ENCODE results near the gene TBXAS1.

TBXAS1 gene

DNA sequence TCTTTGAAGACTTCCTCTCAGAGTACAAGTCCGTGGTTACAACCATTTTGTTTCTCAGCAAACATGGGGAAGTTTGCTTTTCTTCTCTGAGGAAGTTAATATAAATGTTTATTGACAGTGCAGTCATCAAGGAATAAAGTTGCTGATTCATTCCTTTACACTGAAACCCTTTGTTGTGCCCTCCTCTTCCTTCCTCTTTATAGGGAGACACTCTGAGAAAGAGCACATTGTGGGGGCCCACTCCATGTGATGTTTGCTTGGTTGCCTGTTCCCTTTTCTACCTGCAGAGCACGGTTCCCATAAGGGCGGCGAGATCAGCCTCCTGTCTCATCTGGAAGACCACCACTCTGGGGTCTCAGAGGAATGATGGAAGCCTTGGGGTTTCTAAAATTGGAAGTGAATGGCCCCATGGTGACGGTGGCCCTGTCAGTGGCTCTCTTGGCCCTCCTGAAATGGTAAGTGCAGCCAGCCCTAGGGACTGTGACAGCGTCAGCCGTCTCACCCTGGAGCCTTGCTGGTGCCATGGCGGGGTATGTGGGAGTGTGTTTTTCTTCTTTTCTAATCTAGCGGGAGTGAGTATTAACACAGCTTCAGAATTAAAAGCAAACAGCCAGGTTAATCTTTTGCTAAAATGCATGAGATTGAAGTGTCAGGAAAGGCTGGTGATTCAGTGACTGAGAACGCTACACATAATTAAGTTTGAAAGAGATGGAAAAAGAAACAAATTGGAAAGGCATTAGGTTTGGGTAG is at the start of gene TBXAS1:
Gene TBXAS1, plus strand, starts transcription at position 240 of the 750 bp plus-strand sequence. Its CDS starts 127 bp downstream, at position 367.
- no peak for DNase-seq

DNA sequence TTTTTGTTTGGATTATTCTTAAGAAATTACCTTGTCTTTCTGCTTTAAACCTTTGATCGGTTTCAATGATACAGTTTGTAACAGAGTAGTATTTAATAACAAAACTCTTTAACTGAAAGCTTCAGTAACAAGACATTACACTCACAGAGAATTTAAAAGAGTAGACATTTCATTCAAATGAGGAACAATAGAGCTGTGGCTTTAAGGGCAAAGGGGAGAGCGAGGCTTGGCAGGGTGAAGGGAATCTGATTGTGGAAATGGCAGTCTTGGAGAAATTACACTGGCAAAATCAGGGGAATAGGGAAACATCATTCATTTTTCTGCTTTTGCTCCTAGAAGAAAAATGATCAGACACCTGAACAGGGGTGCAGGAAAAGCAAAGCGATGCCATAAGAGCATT is 46.1 kb upstream of the TBXAS1 start:
- no peak for DNase-seq

- DNase-seq = no peak
Observed at GRCh38 chr7:139783647-139784385, 45.2 kb upstream of the TBXAS1 start.

GRCh38 chr7:139784648-139785047 is 44.4 kb upstream of the TBXAS1 start:
- DNase-seq = no peak

DNA sequence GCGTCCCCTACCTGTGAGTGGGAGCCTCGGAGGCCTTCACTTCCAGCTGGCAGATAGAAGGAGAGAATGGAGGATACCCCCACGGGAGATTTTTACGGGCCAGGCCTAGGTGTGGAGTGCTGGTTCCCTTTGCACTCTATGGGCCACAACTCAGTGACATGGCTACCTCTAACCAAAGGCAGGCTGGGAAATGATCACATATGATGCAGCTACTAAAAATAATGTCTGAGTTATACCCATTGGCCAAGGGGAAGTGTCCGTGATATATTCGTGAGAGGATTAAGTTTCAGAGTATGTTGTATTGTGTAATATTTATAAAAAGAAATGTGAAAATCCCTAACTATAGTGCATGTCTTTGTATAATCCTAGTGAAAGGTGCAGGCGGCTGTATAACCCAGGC is 37.7 kb upstream of the TBXAS1 start:
- DNase-seq = no peak

GRCh38 chr7:139797607-139798006 is 31.5 kb upstream of the TBXAS1 start:
- DNase-seq = no peak

DNA sequence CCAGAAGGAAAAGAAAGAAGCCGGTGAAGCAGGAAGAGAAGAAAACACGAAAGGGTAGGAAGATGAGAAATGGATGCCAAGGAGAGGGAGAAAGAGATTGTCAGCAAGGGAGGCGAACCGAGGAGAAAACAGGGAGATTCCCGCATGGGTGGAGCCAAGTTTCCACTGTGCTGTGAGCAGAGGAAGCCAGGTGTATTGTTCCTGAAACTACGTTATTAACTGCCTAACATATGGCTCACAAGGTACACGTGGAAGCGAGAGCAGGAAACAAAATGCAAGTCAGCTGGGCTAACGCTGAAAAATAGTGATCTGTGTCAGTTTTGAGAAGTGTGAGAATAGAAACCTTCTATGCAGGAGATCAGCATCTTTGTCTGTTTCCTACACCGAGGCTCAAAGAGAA is 30.8 kb upstream of the TBXAS1 start:
- DNase-seq = no peak

DNA sequence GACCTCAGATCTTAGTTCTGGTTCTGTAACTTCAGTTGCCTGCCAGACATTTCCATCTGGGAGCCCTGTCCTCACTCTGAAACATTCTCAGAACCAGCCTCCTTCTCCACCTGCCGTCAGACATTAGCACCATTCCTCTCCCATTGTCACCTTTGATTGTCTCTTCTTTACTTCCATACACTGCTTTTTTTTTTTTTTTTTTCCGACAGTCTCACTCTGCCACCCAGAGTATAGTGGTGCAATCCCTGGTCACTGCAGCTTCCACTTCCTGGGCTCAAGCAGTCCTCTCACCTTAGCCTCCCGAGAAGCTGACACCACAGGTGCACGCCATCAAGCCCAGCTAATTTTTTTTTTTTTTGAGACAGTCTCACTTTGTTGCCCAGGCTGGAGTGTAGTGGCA is 30.2 kb upstream of the TBXAS1 start:
- DNase-seq = no peak

DNA sequence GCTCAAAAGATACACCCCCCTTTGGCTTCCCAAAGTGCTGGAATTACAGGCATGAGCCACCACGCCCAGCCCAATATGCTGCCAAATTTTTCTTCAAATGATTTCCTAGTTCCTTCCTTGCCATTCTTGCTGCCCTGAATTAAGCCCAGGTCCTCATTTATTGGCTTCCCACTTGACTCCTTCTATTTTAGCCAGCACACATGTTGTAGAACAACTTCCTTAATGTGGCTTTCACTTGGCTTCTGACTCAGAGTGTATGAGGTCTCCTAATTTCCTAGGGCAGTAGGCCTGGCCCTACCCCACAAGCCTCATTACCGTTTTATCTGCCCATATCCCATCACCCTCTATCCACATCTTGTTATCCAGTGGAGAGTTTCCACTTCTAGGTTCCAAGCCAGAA is 29.5 kb upstream of the TBXAS1 start:
- DNase-seq = no peak

- no peak for DNase-seq
Observed at GRCh38 chr7:139804571-139804970, 24.5 kb upstream of the TBXAS1 start.

DNA sequence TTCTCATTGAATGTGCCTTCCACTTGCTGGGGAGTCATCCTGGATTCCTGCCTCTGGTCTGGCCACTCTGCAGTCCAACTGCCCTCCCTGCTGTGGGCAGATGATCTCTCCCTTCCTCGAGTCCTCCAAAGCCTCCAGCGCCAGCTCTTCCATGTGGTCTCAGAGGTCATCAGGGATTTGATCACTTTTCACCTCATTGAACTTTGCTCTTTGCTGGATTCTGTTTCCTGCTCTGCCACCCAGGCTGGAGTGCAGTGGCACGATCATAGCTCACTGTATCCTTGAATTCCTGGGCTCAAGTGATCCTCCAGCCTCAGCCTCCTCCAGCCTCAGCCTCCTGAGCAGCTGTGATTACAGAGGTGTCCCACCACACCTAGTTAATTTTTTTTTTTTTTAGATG is 22.1 kb upstream of the TBXAS1 start:
- DNase-seq = no peak

DNA sequence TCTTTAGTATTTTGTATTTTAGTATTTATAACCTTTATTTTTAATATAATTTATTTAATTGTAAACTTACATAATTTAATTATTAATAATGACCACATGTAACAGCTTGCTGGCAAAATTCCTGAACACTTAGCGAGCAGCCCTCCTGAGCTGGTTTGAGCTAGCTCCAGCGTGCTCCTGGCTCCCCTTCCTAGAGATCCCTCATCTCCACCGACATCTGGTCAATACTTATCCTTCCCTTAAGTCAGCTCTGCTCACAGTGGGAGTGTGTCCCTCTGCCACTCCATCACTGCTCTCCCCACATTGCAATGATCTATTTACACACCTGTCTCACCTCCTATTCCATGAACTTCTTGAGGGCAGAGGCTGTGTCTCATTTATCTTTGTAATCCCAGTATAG is 20.6 kb upstream of the TBXAS1 start:
- no peak for DNase-seq

DNA sequence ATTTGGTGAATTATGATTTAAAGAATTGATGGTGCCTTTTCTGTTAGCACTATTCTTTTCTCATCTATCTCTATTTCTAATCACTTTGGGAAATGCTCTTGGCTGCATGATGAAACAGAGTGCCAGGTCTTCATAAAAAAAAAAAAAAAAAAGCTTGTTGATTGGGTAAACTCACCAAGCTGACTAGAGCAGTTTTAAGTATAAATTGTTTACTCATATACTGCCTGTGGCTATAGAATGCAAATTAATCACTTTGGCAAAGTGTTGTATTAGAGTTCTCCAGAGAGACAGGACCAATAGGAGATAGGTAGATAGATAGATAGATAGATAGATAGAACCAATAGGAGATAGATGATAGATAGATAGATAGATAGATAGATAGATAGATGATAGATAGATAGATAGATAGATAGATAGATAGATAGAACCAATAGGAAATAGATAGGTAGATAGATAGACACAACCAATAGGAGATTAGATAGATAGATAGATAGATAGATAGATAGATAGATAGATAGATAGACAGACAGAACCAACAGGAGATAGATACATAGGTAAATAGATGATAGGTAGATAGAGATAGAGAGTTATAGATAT is 20.1 kb upstream of the TBXAS1 start:
- DNase-seq = no peak

- DNase-seq = no peak
Observed at GRCh38 chr7:139811066-139811465, 18.0 kb upstream of the TBXAS1 start.

DNA sequence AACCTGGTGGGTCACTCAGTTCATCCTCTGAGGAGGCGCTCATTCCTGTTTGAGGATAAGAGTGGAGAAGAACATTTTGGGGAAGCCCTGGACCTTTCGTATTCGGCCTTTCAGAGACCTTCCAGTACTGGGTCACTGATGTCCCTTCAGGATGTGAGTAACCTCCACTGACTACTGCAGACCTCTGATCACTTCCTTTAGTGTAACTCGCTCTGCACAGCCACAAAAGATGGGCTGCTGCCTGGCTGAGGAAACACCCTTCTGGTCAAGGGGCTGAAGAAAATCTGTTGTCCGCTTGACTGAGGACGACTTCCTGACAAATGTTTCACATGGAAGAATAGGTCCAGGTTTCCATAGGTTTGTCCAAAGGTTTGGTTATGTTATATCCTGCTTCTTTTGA is 15.9 kb upstream of the TBXAS1 start:
- DNase-seq = no peak

DNA sequence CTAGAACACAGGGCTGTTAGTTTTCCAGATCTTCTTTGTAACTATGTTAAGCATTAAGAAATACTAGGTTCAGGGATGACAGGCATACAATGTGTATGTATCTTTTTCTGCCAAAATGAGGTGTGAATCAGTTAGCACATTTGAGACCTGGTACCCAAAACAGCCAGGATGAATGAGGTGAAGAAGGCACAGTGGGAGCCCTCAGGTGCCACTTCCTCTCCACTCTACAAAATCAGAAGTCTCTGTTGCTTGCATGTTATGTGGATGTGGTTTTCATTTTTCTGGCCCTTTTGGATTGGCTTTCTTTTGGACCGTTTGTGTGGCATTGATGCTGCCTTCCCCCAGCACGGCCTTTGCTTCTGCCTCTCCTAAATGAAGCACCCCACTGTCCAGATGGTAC is 15.4 kb upstream of the TBXAS1 start:
- DNase-seq = no peak

GRCh38 chr7:139817249-139817648 is 11.8 kb upstream of the TBXAS1 start:
- no peak for DNase-seq

GRCh38 chr7:139820089-139820488 is 9.0 kb upstream of the TBXAS1 start:
- DNase-seq = no peak

DNA sequence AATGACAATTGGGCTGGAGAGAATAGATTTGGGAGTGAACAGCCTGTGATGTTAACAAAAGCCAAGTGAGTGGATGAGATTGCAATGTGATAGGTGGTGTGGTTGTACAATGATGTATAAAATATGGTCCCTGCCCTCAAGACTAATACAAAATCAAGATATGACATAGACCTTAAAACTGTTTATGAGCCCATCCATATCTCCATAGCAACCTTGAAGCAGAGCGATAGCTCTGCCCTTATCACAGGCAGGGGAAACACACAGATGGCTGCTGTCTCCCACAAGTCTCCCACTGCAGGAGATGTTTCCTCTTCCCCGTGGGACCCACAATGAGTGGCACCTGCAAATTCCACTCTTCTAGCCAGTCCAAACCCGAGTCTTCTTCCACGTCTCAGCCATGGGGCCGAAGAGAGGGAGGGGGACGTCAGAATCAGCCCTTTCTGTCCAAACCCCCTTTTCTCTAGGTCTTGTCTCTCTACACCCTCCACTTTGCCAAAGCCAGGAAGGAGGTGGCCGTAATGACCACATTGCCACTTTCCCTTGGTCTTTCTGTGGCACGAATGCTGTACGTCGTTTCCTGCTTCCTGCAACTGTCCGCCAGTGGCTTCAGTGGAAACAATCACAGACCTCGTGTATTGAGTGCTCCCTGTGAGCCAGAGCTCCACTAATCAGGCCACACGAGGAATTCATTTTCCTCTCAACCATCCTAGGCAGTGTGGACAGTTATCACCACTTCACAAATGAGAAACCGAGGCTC is 7.5 kb upstream of the TBXAS1 start:
- no peak for DNase-seq

- DNase-seq = no peak
Observed at GRCh38 chr7:139822855-139823254, 6.2 kb upstream of the TBXAS1 start.

- no peak for DNase-seq
Observed at GRCh38 chr7:139823959-139824521, 5.0 kb upstream of the TBXAS1 start.

DNA sequence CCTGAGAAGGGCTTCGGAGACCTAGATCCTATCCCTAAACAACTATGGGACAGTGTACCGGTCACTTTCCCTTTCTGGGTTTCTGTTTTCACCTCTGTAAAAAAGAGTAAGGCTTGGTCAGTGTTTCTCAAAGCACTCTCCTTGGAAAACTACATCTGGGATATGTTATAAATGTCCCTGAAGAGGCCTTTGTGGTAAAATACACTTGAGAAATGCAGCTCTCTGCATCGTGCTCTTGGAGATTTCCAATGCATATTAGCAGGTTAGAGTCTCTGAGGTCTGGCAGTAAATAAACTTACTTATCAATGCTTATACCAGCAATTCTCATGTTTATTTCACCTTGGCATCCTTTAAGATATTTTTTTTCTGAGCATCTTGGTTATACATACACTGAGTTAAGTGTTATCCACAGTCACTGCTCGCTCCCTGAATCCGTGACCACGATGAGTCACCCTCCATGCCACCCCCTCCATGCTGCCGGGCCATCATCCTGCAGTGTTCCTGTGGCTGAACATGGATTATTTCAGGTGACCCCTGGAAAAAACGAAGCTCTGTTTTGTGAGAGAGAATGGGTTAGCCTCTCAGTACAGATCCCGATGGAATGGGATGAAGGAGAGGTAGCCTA is 3.3 kb upstream of the TBXAS1 start:
- DNase-seq = no peak

GRCh38 chr7:139827042-139827441 is 2.0 kb upstream of the TBXAS1 start:
- DNase-seq = no peak
